Peyer's patch (tissue), 4 donors: ENCODE measurements around the gene LZIC. TPM values are rescaled to one million over a fixed set of nuclear protein-coding genes. Genes with fewer than 3 reads are reported as not detected.

Source experiments
- DNase-seq, 3 donors: peaks; one replicate each; pipeline ENCODE4 v3.0.0-alpha.2; 2017 to 2019
- H3K27ac ChIP-seq, 4 donors: fragments of 200-600 bp; sonication (generic); one replicate each; pipeline ENCODE4 v1.5.1; 2016 to 2019
- H3K27me3 ChIP-seq, 2 donors: fragments of 200-600 bp; sonication (generic); one replicate each; pipeline ENCODE4 v1.5.1; 2019
- H3K36me3 ChIP-seq, 3 donors: fragments of 200-600 bp; sonication (generic); one replicate each; pipeline ENCODE4 v1.5.1; 2016 to 2019
- H3K4me1 ChIP-seq, 4 donors: fragments of 200-600 bp; sonication (generic); one replicate each; pipeline ENCODE4 v1.5.1; 2016 to 2019
- H3K4me3 ChIP-seq, 4 donors: fragments of 200-600 bp; sonication (generic); 1 replicate in 3 of 4; 2 replicates in 1 of 4; pipeline ENCODE4 v1.5.1; 2016 to 2019; ENCODE audit warnings: mild to moderate bottlenecking in 1 of 4
- H3K9me3 ChIP-seq, 4 donors: fragments of 200-600 bp; sonication (generic); one replicate each; pipeline ENCODE4 v1.5.1; 2016 to 2019; ENCODE audit warnings: mild to moderate bottlenecking in 1 of 4
- CTCF ChIP-seq, 6 experiments: fragments of 450-650 bp in 4 of 6; fragments of 200-600 bp in 2 of 6; sonication (generic) in 1 of 6; IDR thresholded peaks; one replicate each; pipeline ENCODE4 v1.5.1; 2017 to 2019; ENCODE audit warnings: antibody characterized with exemption in 6 of 6, mild to moderate bottlenecking in 3 of 6, moderate library complexity in 1 of 6
- POLR2A ChIP-seq, 2 donors: fragments of 450-650 bp; IDR thresholded peaks; one replicate each; pipeline ENCODE4 v1.5.1; 2017; ENCODE audit warnings: antibody characterized with exemption in 2 of 2, mild to moderate bottlenecking in 2 of 2, moderate library complexity in 2 of 2
- total RNA-seq, 4 donors: library from RNA; depleted of rRNA; stranded (reverse); fragments of >200 nt; gene quantifications; one replicate each; pipeline ENCODE4 v1.1.0, GENCODE V29; 2016

LZIC gene
- total RNA-seq, 4 donors from 2014 or later, result 20.2 to 38.8 (median 31.6) TPM

GRCh38 chr1:9984253-9984652 lies 41.1 kb upstream of the LZIC start:
- no peak overlapping the region for H3K4me3 ChIP-seq
- no peak overlapping the region for H3K27ac ChIP-seq
- no peaks in the 10 kb centered on the region for H3K27me3 ChIP-seq
- no peak for TF ChIP-seq CTCF (IDR thresholded peaks at IDR 0.05)
- TF ChIP-seq POLR2A (IDR thresholded peaks at IDR 0.05), result no peak
- no peaks in the 10 kb centered on the region for H3K4me1 ChIP-seq
- peaks cover 0 to 46% (median 0%) of the 10 kb centered on the region in 3 donors for H3K36me3 ChIP-seq
- no peaks in the 10 kb centered on the region for H3K9me3 ChIP-seq
- DNase-seq, result no peak

- Histone ChIP-seq H3K27ac (no peak overlapping the region), H3K4me3 (no peak overlapping the region), H3K27me3 (no peaks in the 10 kb centered on the region), H3K4me1 (no peaks in the 10 kb centered on the region), H3K9me3 (no peaks in the 10 kb centered on the region), H3K36me3 (no peaks in the 10 kb centered on the region)
- DNase-seq, result no peak
- TF ChIP-seq CTCF (IDR thresholded peaks at IDR 0.05), result no peak
- TF ChIP-seq POLR2A (IDR thresholded peaks at IDR 0.05), result no peak
These were observed 17.7 kb upstream of the LZIC start for GRCh38 chr1:9960706-9961562.

- Histone ChIP-seq H3K27ac (no peak overlapping the region), H3K36me3 (no peaks in the 10 kb centered on the region), H3K4me1 (no peaks in the 10 kb centered on the region), H3K4me3 (no peak overlapping the region), H3K9me3 (no peaks in the 10 kb centered on the region), H3K27me3 (no peaks in the 10 kb centered on the region)
- no peak for DNase-seq
- no peak for TF ChIP-seq CTCF (IDR thresholded peaks at IDR 0.05)
- TF ChIP-seq POLR2A (IDR thresholded peaks at IDR 0.05), result no peak
These were observed 16.8 kb upstream of the LZIC start for GRCh38 chr1:9960011-9960410.

GRCh38 chr1:9957726-9958125 lies 14.5 kb upstream of the LZIC start:
- no peak for DNase-seq

GRCh38 chr1:9946315-9946714 lies 3.1 kb upstream of the LZIC start:
- DNase-seq, result peak in 1 of 3 donors; percentile 5
- Histone ChIP-seq H3K4me3 (no peak overlapping the region), H3K4me1 (peaks cover 0 to 16% (median 5%) of the 10 kb centered on the region in 4 donors), H3K27me3 (no peaks in the 10 kb centered on the region), H3K27ac (no peak overlapping the region), H3K36me3 (peaks cover 0 to 3% (median 0%) of the 10 kb centered on the region in 3 donors), H3K9me3 (no peaks in the 10 kb centered on the region)
- TF ChIP-seq CTCF (IDR thresholded peaks at IDR 0.05) (no peak), POLR2A (IDR thresholded peaks at IDR 0.05) (no peak)

More at GRCh38 chr1:9957726-9958125, 14.5 kb upstream of the LZIC start:
- no peak overlapping the region for H3K4me3 ChIP-seq
- H3K9me3 ChIP-seq, result no peaks in the 10 kb centered on the region
- H3K27ac ChIP-seq, result no peak overlapping the region
- H3K4me1 ChIP-seq, result no peaks in the 10 kb centered on the region
- no peaks in the 10 kb centered on the region for H3K36me3 ChIP-seq
- no peaks in the 10 kb centered on the region for H3K27me3 ChIP-seq
- TF ChIP-seq CTCF (IDR thresholded peaks at IDR 0.05) (no peak), POLR2A (IDR thresholded peaks at IDR 0.05) (no peak)
